ENCODE results near the gene GAS2L3. TPM values are rescaled to one million over a fixed set of nuclear protein-coding genes. Genes with fewer than 3 reads are reported as not detected.

Gene GAS2L3
- total and polyA plus RNA-seq, 3 experiments from 2014 or later, result 0.42 to 0.75 TPM; not detected in 1

- H3K27ac Mint-ChIP-seq, result no peak overlapping the region
- Histone ChIP-seq H3K9me3 (ENCODE audit: low read length) (no peaks in the 10 kb centered on the region), H3K4me3 (ENCODE audit: low read length) (no peak overlapping the region), H3K4me1 (ENCODE audit: insufficient read depth, low read length) (no peaks in the 10 kb centered on the region), H3K36me3 (ENCODE audit: insufficient read depth, low read length) (no peaks in the 10 kb centered on the region), H3K27ac (ENCODE audit: low read depth, low read length) (no peak overlapping the region), H3K27me3 (ENCODE audit: insufficient read depth, low read length, poor library complexity, severe bottlenecking) (no peaks in the 10 kb centered on the region)
- no peaks in the 10 kb centered on the region for H3K4me1 Mint-ChIP-seq
- H3K27me3 Mint-ChIP-seq, result peaks cover 3 to 8% of the 10 kb centered on the region in 2 donors
- peaks cover 0 to 6% (median 3%) of the 10 kb centered on the region in 5 donors for H3K9me3 Mint-ChIP-seq
- H3K4me3 Mint-ChIP-seq, result no peak overlapping the region
- POLR2A ChIA-PET, result no interaction called here
- no peak for DNase-seq
- CTCF ChIA-PET, result no interaction called here
- peaks cover 0 to 4% (median 0%) of the 10 kb centered on the region in 3 donors for H3K36me3 Mint-ChIP-seq
These were observed 79.0 kb downstream of the GAS2L3 start for GRCh38 chr12:100652488-100652887.

GRCh38 chr12:100656141-100656540, 82.7 kb downstream of the GAS2L3 start:
- no peak for DNase-seq
- CTCF ChIA-PET, result no interaction called here
- no peak overlapping the region for H3K27ac Mint-ChIP-seq

GRCh38 chr12:100656856-100657255, 83.4 kb downstream of the GAS2L3 start:
- Histone ChIP-seq H3K4me3 (ENCODE audit: low read length) (no peak overlapping the region), H3K36me3 (ENCODE audit: insufficient read depth, low read length) (no peaks in the 10 kb centered on the region), H3K9me3 (ENCODE audit: low read length) (no peaks in the 10 kb centered on the region), H3K4me1 (ENCODE audit: insufficient read depth, low read length) (no peaks in the 10 kb centered on the region), H3K27me3 (ENCODE audit: insufficient read depth, low read length, poor library complexity, severe bottlenecking) (no peaks in the 10 kb centered on the region), H3K27ac (ENCODE audit: low read depth, low read length) (no peak overlapping the region)
- no peak overlapping the region for H3K27ac Mint-ChIP-seq
- CTCF ChIA-PET, result no interaction called here
- H3K36me3 Mint-ChIP-seq, result peaks cover 0 to 3% (median 0%) of the 10 kb centered on the region in 3 donors
- peaks cover 2 to 10% (median 3%) of the 10 kb centered on the region in 5 donors for H3K9me3 Mint-ChIP-seq
- peaks cover 8 to 10% of the 10 kb centered on the region in 2 donors for H3K27me3 Mint-ChIP-seq
- H3K4me1 Mint-ChIP-seq, result no peaks in the 10 kb centered on the region
- no peak for DNase-seq
- POLR2A ChIA-PET, result no interaction called here
- H3K4me3 Mint-ChIP-seq, result no peak overlapping the region

More at GRCh38 chr12:100656141-100656540, 82.7 kb downstream of the GAS2L3 start:
- Histone ChIP-seq H3K27ac (ENCODE audit: low read depth, low read length) (no peak overlapping the region), H3K9me3 (ENCODE audit: low read length) (no peaks in the 10 kb centered on the region), H3K27me3 (ENCODE audit: insufficient read depth, low read length, poor library complexity, severe bottlenecking) (no peaks in the 10 kb centered on the region), H3K4me3 (ENCODE audit: low read length) (no peak overlapping the region), H3K4me1 (ENCODE audit: insufficient read depth, low read length) (no peaks in the 10 kb centered on the region), H3K36me3 (ENCODE audit: insufficient read depth, low read length) (no peaks in the 10 kb centered on the region)
- Mint-ChIP-seq H3K9me3 (peaks cover 2 to 10% (median 3%) of the 10 kb centered on the region in 5 donors), H3K27me3 (peaks cover 7 to 11% of the 10 kb centered on the region in 2 donors), H3K4me1 (no peaks in the 10 kb centered on the region), H3K36me3 (peaks cover 0 to 4% (median 0%) of the 10 kb centered on the region in 3 donors), H3K4me3 (no peak overlapping the region)
- POLR2A ChIA-PET, result no interaction called here

GRCh38 chr12:100661300-100661951, 87.9 kb downstream of the GAS2L3 start:
- ChIA-PET CTCF (no interaction called here), POLR2A (no interaction called here)
- no peak overlapping the region for H3K27ac Mint-ChIP-seq

GRCh38 chr12:100666588-100666987, 93.1 kb downstream of the GAS2L3 start:
- POLR2A ChIA-PET, result no interaction called here
- Mint-ChIP-seq H3K36me3 (no peaks in the 10 kb centered on the region), H3K27ac (no peak overlapping the region), H3K9me3 (no peaks in the 10 kb centered on the region), H3K4me3 (no peak overlapping the region), H3K27me3 (peaks cover 5 to 11% of the 10 kb centered on the region in 2 donors), H3K4me1 (no peaks in the 10 kb centered on the region)
- CTCF ChIA-PET, result no interaction called here
- Histone ChIP-seq H3K9me3 (ENCODE audit: low read length) (no peaks in the 10 kb centered on the region), H3K4me3 (ENCODE audit: low read length) (no peak overlapping the region), H3K4me1 (ENCODE audit: insufficient read depth, low read length) (no peaks in the 10 kb centered on the region), H3K27me3 (ENCODE audit: insufficient read depth, low read length, poor library complexity, severe bottlenecking) (no peaks in the 10 kb centered on the region), H3K36me3 (ENCODE audit: insufficient read depth, low read length) (no peaks in the 10 kb centered on the region), H3K27ac (ENCODE audit: low read depth, low read length) (no peak overlapping the region)
- no peak for DNase-seq

More at GRCh38 chr12:100661300-100661951, 87.9 kb downstream of the GAS2L3 start:
- Mint-ChIP-seq H3K9me3 (peaks cover 0 to 10% (median 2%) of the 10 kb centered on the region in 5 donors), H3K4me1 (no peaks in the 10 kb centered on the region), H3K27me3 (peaks cover 2 to 6% of the 10 kb centered on the region in 2 donors), H3K36me3 (no peaks in the 10 kb centered on the region), H3K4me3 (no peak overlapping the region)
- no peaks in the 10 kb centered on the region for H3K4me1 ChIP-seq (ENCODE audit: insufficient read depth, low read length)
- H3K36me3 ChIP-seq (ENCODE audit: insufficient read depth, low read length), result no peaks in the 10 kb centered on the region
- H3K27me3 ChIP-seq (ENCODE audit: insufficient read depth, low read length, poor library complexity, severe bottlenecking), result no peaks in the 10 kb centered on the region
- DNase-seq, result no peak
- no peak overlapping the region for H3K4me3 ChIP-seq (ENCODE audit: low read length)
- H3K9me3 ChIP-seq (ENCODE audit: low read length), result no peaks in the 10 kb centered on the region
- H3K27ac ChIP-seq (ENCODE audit: low read depth, low read length), result no peak overlapping the region

GRCh38 chr12:100668945-100669536, 95.6 kb downstream of the GAS2L3 start:
- Mint-ChIP-seq H3K4me3 (no peak overlapping the region), H3K4me1 (no peaks in the 10 kb centered on the region), H3K9me3 (no peaks in the 10 kb centered on the region), H3K27me3 (peaks cover 5 to 12% of the 10 kb centered on the region in 2 donors), H3K27ac (no peak overlapping the region), H3K36me3 (no peaks in the 10 kb centered on the region)
- POLR2A ChIA-PET, result no interaction called here
- H3K4me1 ChIP-seq (ENCODE audit: insufficient read depth, low read length), result no peaks in the 10 kb centered on the region
- H3K27me3 ChIP-seq (ENCODE audit: insufficient read depth, low read length, poor library complexity, severe bottlenecking), result no peaks in the 10 kb centered on the region
- no peaks in the 10 kb centered on the region for H3K9me3 ChIP-seq (ENCODE audit: low read length)
- no peak overlapping the region for H3K27ac ChIP-seq (ENCODE audit: low read depth, low read length)
- peak in 2 of 5 donors; percentile 5 to 48 for DNase-seq
- CTCF ChIA-PET, result no interaction called here
- H3K4me3 ChIP-seq (ENCODE audit: low read length), result no peak overlapping the region
- no peaks in the 10 kb centered on the region for H3K36me3 ChIP-seq (ENCODE audit: insufficient read depth, low read length)

GRCh38 chr12:100669922-100670321, 96.4 kb downstream of the GAS2L3 start:
- H3K27me3 ChIP-seq (ENCODE audit: insufficient read depth, low read length, poor library complexity, severe bottlenecking), result no peaks in the 10 kb centered on the region
- no peaks in the 10 kb centered on the region for H3K4me1 Mint-ChIP-seq
- POLR2A ChIA-PET, result no interaction called here
- CTCF ChIA-PET, result no interaction called here
- H3K27me3 Mint-ChIP-seq, result peaks cover 3 to 12% of the 10 kb centered on the region in 2 donors
- H3K4me1 ChIP-seq (ENCODE audit: insufficient read depth, low read length), result no peaks in the 10 kb centered on the region
- no peak for DNase-seq
- H3K4me3 ChIP-seq (ENCODE audit: low read length), result no peak overlapping the region
- H3K27ac Mint-ChIP-seq, result no peak overlapping the region
- no peak overlapping the region for H3K27ac ChIP-seq (ENCODE audit: low read depth, low read length)
- no peak overlapping the region for H3K4me3 Mint-ChIP-seq
- no peaks in the 10 kb centered on the region for H3K36me3 ChIP-seq (ENCODE audit: insufficient read depth, low read length)
- no peaks in the 10 kb centered on the region for H3K9me3 ChIP-seq (ENCODE audit: low read length)
- no peaks in the 10 kb centered on the region for H3K9me3 Mint-ChIP-seq
- no peaks in the 10 kb centered on the region for H3K36me3 Mint-ChIP-seq

GRCh38 chr12:100671396-100672074, 98.1 kb downstream of the GAS2L3 start:
- Histone ChIP-seq H3K4me3 (ENCODE audit: low read length) (no peak overlapping the region), H3K4me1 (ENCODE audit: insufficient read depth, low read length) (no peaks in the 10 kb centered on the region), H3K9me3 (ENCODE audit: low read length) (no peaks in the 10 kb centered on the region), H3K27ac (ENCODE audit: low read depth, low read length) (no peak overlapping the region), H3K36me3 (ENCODE audit: insufficient read depth, low read length) (no peaks in the 10 kb centered on the region), H3K27me3 (ENCODE audit: insufficient read depth, low read length, poor library complexity, severe bottlenecking) (no peaks in the 10 kb centered on the region)
- H3K9me3 Mint-ChIP-seq, result no peaks in the 10 kb centered on the region
- H3K4me3 Mint-ChIP-seq, result no peak overlapping the region
- POLR2A ChIA-PET, result no interaction called here
- DNase-seq, result no peak
- no peaks in the 10 kb centered on the region for H3K4me1 Mint-ChIP-seq
- H3K36me3 Mint-ChIP-seq, result no peaks in the 10 kb centered on the region
- CTCF ChIA-PET, result no interaction called here
- H3K27ac Mint-ChIP-seq, result no peak overlapping the region
- peaks cover 3 to 12% of the 10 kb centered on the region in 2 donors for H3K27me3 Mint-ChIP-seq

Data from CD8-positive, alpha-beta memory T cell (primary cell).